ENCODE results near the gene RNF6. TPM values are rescaled to one million over a fixed set of nuclear protein-coding genes. Genes with fewer than 3 reads are reported as not detected.
A peak's percentile ranks its signal among the peaks of the same experiment; 100 is the strongest.

RNF6 gene
- total RNA-seq, result 10 to 100 TPM; 18.8 to 29.5 (median 23.2) TPM

- Histone ChIP-seq H3K36me3 (peaks cover 16 to 29% of the 10 kb centered on the region in 2 donors), H3K27me3 (no peaks in the 10 kb centered on the region), H3K4me1 (peaks cover 5 to 36% (median 8%) of the 10 kb centered on the region in 3 donors), H3K9me3 (no peaks in the 10 kb centered on the region), H3K4me3 (peak within 1 kb of the TSS; percentile 86 to 99), H3K27ac (peak within 1 kb of the TSS; percentile 95 to 98 (median 98))
- 0% methylated on average over 1 to 13 of the region's 67 CpGs for WGBS, 2 donors (ENCODE audit: low coverage in 1 of 2)
- no peak for TF ChIP-seq EP300 (IDR thresholded peaks at IDR 0.05)
- peak in 1 of 4 experiments; percentile 40 for TF ChIP-seq CTCF (IDR thresholded peaks at IDR 0.05)
- TF ChIP-seq POLR2AphosphoS5 (IDR thresholded peaks at IDR 0.05), result peak; percentile 76
- peak; percentile 48 to 65 for TF ChIP-seq POLR2A (IDR thresholded peaks at IDR 0.05)
- peak; percentile 99 for ATAC-seq
Measured at GRCh38 chr13:26221721-26222519, at the start of gene RNF6. TSS of gene RNF6 (minus strand) at chr13:26222314. CDS start at chr13:26219649, 2,665 bp downstream.

GRCh38 chr13:26270707-26271106 is 48.6 kb upstream of the RNF6 start:
- ATAC-seq, result no peak
- no peaks in the 10 kb centered on the region for H3K27me3 ChIP-seq
- no peaks in the 10 kb centered on the region for H3K9me3 ChIP-seq
- TF ChIP-seq POLR2AphosphoS5 (IDR thresholded peaks at IDR 0.05) (no peak), CTCF (IDR thresholded peaks at IDR 0.05) (no peak), EP300 (IDR thresholded peaks at IDR 0.05) (no peak), POLR2A (IDR thresholded peaks at IDR 0.05) (no peak)
- no peak overlapping the region for H3K27ac ChIP-seq
- H3K4me1 ChIP-seq, result peaks cover 0 to 7% (median 0%) of the 10 kb centered on the region in 3 donors
- 94 to 96% methylated on average over 2 to 3 of the region's 3 CpGs for WGBS, 2 donors (ENCODE audit: low coverage in 1 of 2)
- no peaks in the 10 kb centered on the region for H3K36me3 ChIP-seq
- H3K4me3 ChIP-seq, result no peak overlapping the region

GRCh38 chr13:26266311-26266710 is 44.2 kb upstream of the RNF6 start:
- Histone ChIP-seq H3K27ac (no peak overlapping the region), H3K27me3 (no peaks in the 10 kb centered on the region), H3K4me3 (no peak overlapping the region), H3K4me1 (peaks cover 0 to 12% (median 0%) of the 10 kb centered on the region in 3 donors), H3K9me3 (no peaks in the 10 kb centered on the region), H3K36me3 (no peaks in the 10 kb centered on the region)
- WGBS, 2 donors (ENCODE audit: low coverage in 1 of 2), result 69 to 72% methylated on average over 3 of the region's 3 CpGs
- TF ChIP-seq POLR2A (IDR thresholded peaks at IDR 0.05) (no peak), EP300 (IDR thresholded peaks at IDR 0.05) (no peak), CTCF (IDR thresholded peaks at IDR 0.05) (no peak), POLR2AphosphoS5 (IDR thresholded peaks at IDR 0.05) (no peak)
- no peak for ATAC-seq

GRCh38 chr13:26262156-26262555 is 40.0 kb upstream of the RNF6 start:
- no peak for TF ChIP-seq POLR2A (IDR thresholded peaks at IDR 0.05)
- TF ChIP-seq CTCF (IDR thresholded peaks at IDR 0.05), result no peak
- TF ChIP-seq POLR2AphosphoS5 (IDR thresholded peaks at IDR 0.05), result no peak
- no peak for TF ChIP-seq EP300 (IDR thresholded peaks at IDR 0.05)
- no peaks in the 10 kb centered on the region for H3K9me3 ChIP-seq
- 85 to 91% methylated on average over 2 of the region's 2 CpGs for WGBS, 2 donors (ENCODE audit: low coverage in 1 of 2)
- no peak for ATAC-seq
- H3K36me3 ChIP-seq, result no peaks in the 10 kb centered on the region
- no peak overlapping the region for H3K27ac ChIP-seq
- no peaks in the 10 kb centered on the region for H3K27me3 ChIP-seq
- peaks cover 0 to 17% (median 0%) of the 10 kb centered on the region in 3 donors for H3K4me1 ChIP-seq
- no peak overlapping the region for H3K4me3 ChIP-seq

GRCh38 chr13:26259634-26260033 is 37.5 kb upstream of the RNF6 start:
- H3K27ac ChIP-seq, result no peak overlapping the region
- no peaks in the 10 kb centered on the region for H3K27me3 ChIP-seq
- TF ChIP-seq EP300 (IDR thresholded peaks at IDR 0.05), result no peak
- no peak for TF ChIP-seq POLR2AphosphoS5 (IDR thresholded peaks at IDR 0.05)
- TF ChIP-seq CTCF (IDR thresholded peaks at IDR 0.05), result no peak
- no peak for TF ChIP-seq POLR2A (IDR thresholded peaks at IDR 0.05)
- no peaks in the 10 kb centered on the region for H3K9me3 ChIP-seq
- peaks cover 9 to 33% (median 10%) of the 10 kb centered on the region in 3 donors for H3K4me1 ChIP-seq
- H3K36me3 ChIP-seq, result no peaks in the 10 kb centered on the region
- H3K4me3 ChIP-seq, result no peak overlapping the region
- WGBS, 2 donors (ENCODE audit: low coverage in 1 of 2), result 77 to 83% methylated on average over 3 of the region's 3 CpGs
- no peak for ATAC-seq

Data from gastroesophageal sphincter (tissue), 4 donors.